GM10266 (cell line): Measurements from ENCODE around the gene POLN.
"Not testable (repeated sequence)": the region's sequence is repeated elsewhere in the genome, so short reads cannot be mapped to it uniquely, and the experiment has no call there.

Experiments used
- DNase-seq: peaks from one replicate; pipeline ENCODE4 v3.0.0; 2012; ENCODE audit errors: extremely low spot score
- CTCF ChIP-seq: IDR thresholded peaks from 2 replicates; pipeline ENCODE4 v1.5.1; 2012; ENCODE audit warnings: mild to moderate bottlenecking, low read depth; ENCODE audit not compliant: control insufficient read depth, insufficient read depth; ENCODE audit errors: missing control alignments

POLN gene

GRCh38 chr4:2218436-2218835, 23.5 kb downstream of the POLN start:
- no peak for TF ChIP-seq CTCF
- DNase-seq: no peak

GRCh38 chr4:2217726-2218125, 24.2 kb downstream of the POLN start:
- DNase-seq: no peak
- TF ChIP-seq CTCF: no peak

GRCh38 chr4:2212831-2213230, 29.1 kb downstream of the POLN start:
- no peak for TF ChIP-seq CTCF
- no peak for DNase-seq

- not testable (repeated sequence) for DNase-seq
These were observed 39.1 kb downstream of the POLN start for GRCh38 chr4:2202789-2203188.

GRCh38 chr4:2194496-2194895, 47.4 kb downstream of the POLN start:
- no peak for DNase-seq
- TF ChIP-seq CTCF: no peak

- no peak for DNase-seq
- no peak for TF ChIP-seq CTCF
These were observed 48.6 kb downstream of the POLN start for GRCh38 chr4:2193326-2193725.

- TF ChIP-seq CTCF: no peak
- DNase-seq: no peak
These were observed 55.1 kb downstream of the POLN start for GRCh38 chr4:2186865-2187172.

- no peak for TF ChIP-seq CTCF
- DNase-seq: no peak
These were observed 55.6 kb downstream of the POLN start for GRCh38 chr4:2186133-2186864.
